ENCODE measurements around the gene KRT40. TPM values are rescaled to one million over a fixed set of nuclear protein-coding genes. Genes with fewer than 3 reads are reported as not detected.

Gene KRT40
- total and polyA plus RNA-seq, 3 donors from 2014 or later: 0.16 to 0.45 TPM; not detected in 1

DNA sequence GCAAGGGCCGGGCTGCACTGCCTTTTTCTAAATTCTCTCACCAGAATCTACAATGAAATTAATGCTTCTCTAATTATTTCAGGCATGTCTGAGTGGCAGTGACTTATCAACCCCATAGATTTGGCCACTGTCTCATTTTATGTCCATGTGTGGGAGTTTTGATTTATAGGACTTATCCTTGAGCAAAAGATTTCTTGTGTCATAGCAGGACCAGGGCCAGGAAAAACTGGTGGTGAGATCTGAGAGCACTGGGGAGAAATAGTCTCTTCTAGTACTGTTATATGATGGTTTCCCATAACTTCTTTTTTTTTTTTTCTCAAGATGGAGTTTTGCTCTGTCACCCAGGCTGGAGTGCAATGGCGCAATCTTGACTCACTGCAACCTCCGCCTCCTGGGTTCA lies 45.1 kb downstream of the KRT40 start:
- H3K4me1 ChIP-seq: no peaks in the 10 kb centered on the region
- H3K36me3 ChIP-seq (ENCODE audit: low read depth, missing control alignments): no peaks in the 10 kb centered on the region
- no peak overlapping the region for H3K4me3 ChIP-seq
- no peaks in the 10 kb centered on the region for H3K27me3 ChIP-seq
- H3K9me3 ChIP-seq: no peaks in the 10 kb centered on the region
- 84 to 89% methylated on average over 3 of the region's 3 CpGs for WGBS, 2 donors
- no peak for TF ChIP-seq POLR2A (IDR thresholded peaks at IDR 0.05)
- TF ChIP-seq, protein P1, sequence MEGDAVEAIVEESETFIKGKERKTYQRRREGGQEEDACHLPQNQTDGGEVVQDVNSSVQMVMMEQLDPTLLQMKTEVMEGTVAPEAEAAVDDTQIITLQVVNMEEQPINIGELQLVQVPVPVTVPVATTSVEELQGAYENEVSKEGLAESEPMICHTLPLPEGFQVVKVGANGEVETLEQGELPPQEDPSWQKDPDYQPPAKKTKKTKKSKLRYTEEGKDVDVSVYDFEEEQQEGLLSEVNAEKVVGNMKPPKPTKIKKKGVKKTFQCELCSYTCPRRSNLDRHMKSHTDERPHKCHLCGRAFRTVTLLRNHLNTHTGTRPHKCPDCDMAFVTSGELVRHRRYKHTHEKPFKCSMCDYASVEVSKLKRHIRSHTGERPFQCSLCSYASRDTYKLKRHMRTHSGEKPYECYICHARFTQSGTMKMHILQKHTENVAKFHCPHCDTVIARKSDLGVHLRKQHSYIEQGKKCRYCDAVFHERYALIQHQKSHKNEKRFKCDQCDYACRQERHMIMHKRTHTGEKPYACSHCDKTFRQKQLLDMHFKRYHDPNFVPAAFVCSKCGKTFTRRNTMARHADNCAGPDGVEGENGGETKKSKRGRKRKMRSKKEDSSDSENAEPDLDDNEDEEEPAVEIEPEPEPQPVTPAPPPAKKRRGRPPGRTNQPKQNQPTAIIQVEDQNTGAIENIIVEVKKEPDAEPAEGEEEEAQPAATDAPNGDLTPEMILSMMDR (IDR thresholded peaks at IDR 0.05): no peak
- no peak for DNase-seq
- H3K27ac ChIP-seq: no peak overlapping the region
- intact Hi-C loops (cut with DNase I; ENCODE audit: low total_unique reads): no loop called here

GRCh38 chr17:40937384-40937819 lies 46.7 kb downstream of the KRT40 start, which contains the start of gene KRT23:
TSS of gene KRT23 (minus strand) at chr17:40937646. CDS start at chr17:40936603, 1,043 bp downstream.
- Histone ChIP-seq H3K4me1 (no peaks in the 10 kb centered on the region), H3K27me3 (no peaks in the 10 kb centered on the region), H3K4me3 (no peak within 1 kb of the TSS), H3K9me3 (no peaks in the 10 kb centered on the region), H3K27ac (no peak within 1 kb of the TSS), H3K36me3 (ENCODE audit: low read depth, missing control alignments) (no peaks in the 10 kb centered on the region)
- DNase-seq: peak; percentile 16
- TF ChIP-seq, protein P1 (IDR thresholded peaks at IDR 0.05): no peak
- TF ChIP-seq POLR2A (IDR thresholded peaks at IDR 0.05): no peak
- 46% methylated on average over 9 of the region's 9 CpGs for WGBS, 2 donors
- intact Hi-C loops (cut with DNase I; ENCODE audit: low total_unique reads): no loop called here

- no peak for DNase-seq
- Histone ChIP-seq H3K9me3 (no peaks in the 10 kb centered on the region), H3K36me3 (ENCODE audit: low read depth, missing control alignments) (no peaks in the 10 kb centered on the region), H3K4me3 (no peak overlapping the region), H3K4me1 (no peaks in the 10 kb centered on the region), H3K27me3 (no peaks in the 10 kb centered on the region), H3K27ac (no peak overlapping the region)
- 62 to 72% methylated on average over 5 of the region's 5 CpGs for WGBS, 2 donors
- intact Hi-C loops (cut with DNase I; ENCODE audit: low total_unique reads): no loop called here
- no peak for TF ChIP-seq POLR2A (IDR thresholded peaks at IDR 0.05)
- TF ChIP-seq, protein P1 (IDR thresholded peaks at IDR 0.05): no peak
These were observed 47.1 kb downstream of the KRT40 start for GRCh38 chr17:40936976-40937375.

GRCh38 chr17:40936437-40936971 lies 47.6 kb downstream of the KRT40 start:
- intact Hi-C loops (cut with DNase I; ENCODE audit: low total_unique reads): no loop called here
- Histone ChIP-seq H3K27me3 (no peaks in the 10 kb centered on the region), H3K36me3 (ENCODE audit: low read depth, missing control alignments) (no peaks in the 10 kb centered on the region), H3K27ac (no peak overlapping the region), H3K4me3 (no peak overlapping the region), H3K4me1 (no peaks in the 10 kb centered on the region), H3K9me3 (no peaks in the 10 kb centered on the region)
- 61 to 79% methylated on average over 13 to 18 of the region's 19 CpGs for WGBS, 2 donors
- no peak for TF ChIP-seq POLR2A (IDR thresholded peaks at IDR 0.05)
- TF ChIP-seq, protein P1 (IDR thresholded peaks at IDR 0.05): no peak
- DNase-seq: no peak

DNA sequence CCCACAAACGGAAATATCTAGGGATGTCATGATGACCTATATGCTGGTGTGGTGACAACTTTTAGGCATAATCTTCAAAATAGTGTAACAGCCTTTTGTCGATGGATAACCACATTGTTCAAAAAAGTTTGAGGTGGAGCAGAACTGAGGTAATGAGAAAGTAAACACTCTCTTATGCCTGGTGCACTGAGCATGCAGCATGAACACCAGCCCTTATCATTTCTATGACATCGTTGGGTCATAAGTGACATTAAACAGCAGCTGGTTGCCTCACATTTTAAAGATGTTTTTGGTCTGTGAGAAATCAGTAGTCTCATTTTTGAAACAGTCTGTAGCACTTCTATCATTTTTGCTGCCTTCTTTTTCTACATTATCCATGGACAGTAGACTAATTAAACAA lies 48.5 kb downstream of the KRT40 start:
- H3K4me3 ChIP-seq: no peak overlapping the region
- H3K4me1 ChIP-seq: no peaks in the 10 kb centered on the region
- H3K36me3 ChIP-seq (ENCODE audit: low read depth, missing control alignments): no peaks in the 10 kb centered on the region
- DNase-seq: no peak
- intact Hi-C loops (cut with DNase I; ENCODE audit: low total_unique reads): no loop called here
- H3K9me3 ChIP-seq: no peaks in the 10 kb centered on the region
- H3K27me3 ChIP-seq: no peaks in the 10 kb centered on the region
- no peak overlapping the region for H3K27ac ChIP-seq
- TF ChIP-seq POLR2A (IDR thresholded peaks at IDR 0.05): no peak
- TF ChIP-seq, protein P1 (IDR thresholded peaks at IDR 0.05): no peak
- 63 to 85% methylated on average over 3 of the region's 3 CpGs for WGBS, 2 donors
